ENCODE data around the gene KCNQ1. TPM values are rescaled to one million over a fixed set of nuclear protein-coding genes. Genes with fewer than 3 reads are reported as not detected.

The KCNQ1 gene
- total and polyA plus RNA-seq, 2 experiments from 2014 or later: 0.45 to 0.87 TPM

- no peak for TF ChIP-seq ZNF114 (CRISPR knock-in tag; IDR thresholded peaks at IDR 0.05)
These were observed 17.8 kb downstream of the KCNQ1 start (continued) for GRCh38 chr11:2462543-2462985.

- DNase-seq (ENCODE audit: low spot score): no peak
These were observed 18.4 kb downstream of the KCNQ1 start for GRCh38 chr11:2462986-2463765.

More at GRCh38 chr11:2462986-2463765, 18.4 kb downstream of the KCNQ1 start:
- ATAC-seq: no peak
- no peaks in the 10 kb centered on the region for H4K20me1 ChIP-seq (replicated peaks; ENCODE audit: insufficient read depth)
- Mint-ChIP-seq H3K27ac (no peak overlapping the region), H3K4me1 (no peaks in the 10 kb centered on the region), H3K4me3 (no peak overlapping the region), H3K9me3 (no peaks in the 10 kb centered on the region), H3K27me3 (ENCODE audit: insufficient read depth, low read depth, poor library complexity) (peaks cover 20% of the 10 kb centered on the region), H3K36me3 (ENCODE audit: low read depth) (no peaks in the 10 kb centered on the region)
- H3F3A ChIP-seq (replicated peaks; ENCODE audit: low read depth): no peaks in the 10 kb centered on the region
- H3K9me2 ChIP-seq (ENCODE audit: insufficient read depth): no peaks in the 10 kb centered on the region
- H3K79me2 ChIP-seq (replicated peaks; ENCODE audit: insufficient read depth): no peaks in the 10 kb centered on the region
- H3K4me3 ChIP-seq: no peak overlapping the region
- no peaks in the 10 kb centered on the region for H3K36me3 ChIP-seq (ENCODE audit: insufficient read depth)
- H3K27ac ChIP-seq (ENCODE audit: low read depth): no peak overlapping the region
- H2AFZ ChIP-seq: no peak overlapping the region
- H3K4me2 ChIP-seq: no peak overlapping the region
- H3K27me3 ChIP-seq (ENCODE audit: insufficient read depth): peaks cover 4% of the 10 kb centered on the region; the same call in 1 of the 2 replicates
- no peaks in the 10 kb centered on the region for H3K4me1 ChIP-seq (ENCODE audit: insufficient read depth)
- no peak for TF ChIP-seq ZNF462 (CRISPR knock-in tag; IDR thresholded peaks at IDR 0.05)
- TF ChIP-seq ZNF331 (CRISPR knock-in tag; IDR thresholded peaks at IDR 0.05; ENCODE audit: low read depth): no peak
- no peak for TF ChIP-seq CREB1 (CRISPR knock-in tag; IDR thresholded peaks at IDR 0.05; ENCODE audit: low read depth)
- TF ChIP-seq CTCF (conservative IDR thresholded peaks at IDR 0.05; ENCODE audit: low read depth in 2 of 2): no peak
- no peak for TF ChIP-seq POLR2AphosphoS5 (IDR thresholded peaks at IDR 0.05; ENCODE audit: low read depth)
- no peak for TF ChIP-seq REST (IDR thresholded peaks at IDR 0.05; ENCODE audit: unreplicated experiment)
- no peak for TF ChIP-seq EZH2 (IDR thresholded peaks at IDR 0.05; ENCODE audit: low read depth, unreplicated experiment)

Measured in GM23338 (cell line).